ENCODE results near the gene WDR49. TPM values are rescaled to one million over a fixed set of nuclear protein-coding genes. Genes with fewer than 3 reads are reported as not detected.

Gene WDR49
- total RNA-seq, result 1 to 10 TPM in 1 of 2 donors, not detected in 1; 1.0 TPM
- long read RNA-seq, result 0 reads

- intact Hi-C loops (cut with DNase I, micrococcal nuclease), result no loop called here
- DNase-seq (no peak), ATAC-seq (no peak)
Measured at GRCh38 chr3:167653760-167654159, at the start of gene WDR49. TSS of gene WDR49 (minus strand) at chr3:167653942. CDS start at chr3:167653425, 517 bp downstream.

GRCh38 chr3:167700926-167701325 is 47.2 kb upstream of the WDR49 start:
- ATAC-seq (no peak), DNase-seq (no peak)
- intact Hi-C loops (cut with DNase I, micrococcal nuclease), result no loop called here

- ATAC-seq (no peak), DNase-seq (no peak)
- intact Hi-C loops (cut with DNase I, micrococcal nuclease), result no loop called here
Measured at GRCh38 chr3:167700046-167700445, 46.3 kb upstream of the WDR49 start.

GRCh38 chr3:167694121-167694520 is 40.4 kb upstream of the WDR49 start:
- intact Hi-C loops (cut with DNase I, micrococcal nuclease), result no loop called here
- ATAC-seq (no peak), DNase-seq (no peak)

DNA sequence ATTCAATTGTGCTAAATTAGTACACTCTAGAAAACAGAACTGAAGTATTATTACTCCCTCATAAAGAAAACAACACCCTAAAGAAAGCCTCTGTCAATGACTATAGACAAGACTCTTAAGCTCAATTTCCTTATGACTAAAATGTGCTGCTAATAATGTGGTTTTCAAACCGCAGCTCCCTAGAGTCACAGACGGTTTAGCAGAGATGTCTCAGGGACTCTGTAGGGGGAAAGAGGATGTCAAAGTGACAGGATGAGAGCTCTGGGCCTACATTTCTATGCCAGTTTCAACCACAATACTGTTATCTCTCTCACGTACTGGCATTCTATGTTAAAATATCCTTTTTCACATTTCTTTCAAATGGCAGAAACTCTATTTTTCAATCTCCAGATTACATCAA is 37.6 kb upstream of the WDR49 start:
- ATAC-seq, result no peak
- intact Hi-C loops (cut with DNase I, micrococcal nuclease), result no loop called here
- DNase-seq, result no peak

DNA sequence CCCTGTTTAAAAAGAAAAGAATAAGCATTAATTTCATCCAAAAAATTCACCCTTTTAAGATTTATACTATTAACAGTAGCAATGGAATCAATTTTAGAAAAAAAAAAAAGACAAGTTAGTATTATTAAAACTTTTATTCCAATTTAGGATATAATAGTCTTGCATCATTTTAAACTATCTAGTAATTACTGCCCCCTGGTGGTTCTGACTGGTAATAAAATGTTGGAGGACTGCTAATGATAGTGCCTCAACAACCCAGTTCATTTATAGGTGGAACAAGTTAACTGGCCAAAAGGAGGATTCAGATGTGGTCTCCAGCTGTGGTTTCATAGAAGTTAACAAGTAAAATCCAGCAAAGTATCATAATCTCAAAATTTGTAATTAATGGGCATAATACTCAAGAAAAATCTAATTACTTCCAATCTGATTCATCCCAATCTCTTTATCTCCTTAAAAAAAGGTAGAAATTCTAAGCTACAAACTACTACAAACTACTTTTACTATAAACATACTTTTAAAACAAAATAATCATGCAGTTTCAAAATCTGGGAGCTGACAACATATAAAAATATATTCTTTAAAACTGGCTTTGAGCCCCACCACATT is 30.7 kb upstream of the WDR49 start:
- peak; percentile 62 for ATAC-seq
- intact Hi-C loops (cut with DNase I, micrococcal nuclease), result no loop called here
- DNase-seq, result peak in 1 of 2 donors; percentile 15

GRCh38 chr3:167679526-167679925 is 25.8 kb upstream of the WDR49 start:
- no peak for ATAC-seq
- no peak for DNase-seq
- intact Hi-C loops (cut with DNase I, micrococcal nuclease), result no loop called here

DNA sequence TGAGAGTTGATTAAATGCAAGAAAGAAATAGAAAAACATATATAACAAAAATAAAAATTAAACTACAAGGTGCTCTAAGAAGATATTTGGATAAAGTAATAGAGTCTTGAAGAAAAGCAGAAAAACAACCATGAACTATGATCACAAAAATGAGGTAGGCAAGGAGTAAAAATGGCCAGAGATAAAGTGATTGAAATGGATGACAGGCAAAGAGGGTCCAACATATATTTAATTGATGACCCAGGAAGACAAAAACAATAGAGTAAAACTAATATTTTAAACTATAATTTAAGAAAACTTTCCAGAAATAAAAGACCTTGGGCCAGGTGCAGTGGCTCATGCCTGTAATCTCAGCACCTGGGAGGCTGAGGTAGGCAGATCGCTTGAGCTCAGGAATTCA is 22.1 kb upstream of the WDR49 start:
- DNase-seq (no peak), ATAC-seq (no peak)
- intact Hi-C loops (cut with DNase I, micrococcal nuclease), result no loop called here

DNA sequence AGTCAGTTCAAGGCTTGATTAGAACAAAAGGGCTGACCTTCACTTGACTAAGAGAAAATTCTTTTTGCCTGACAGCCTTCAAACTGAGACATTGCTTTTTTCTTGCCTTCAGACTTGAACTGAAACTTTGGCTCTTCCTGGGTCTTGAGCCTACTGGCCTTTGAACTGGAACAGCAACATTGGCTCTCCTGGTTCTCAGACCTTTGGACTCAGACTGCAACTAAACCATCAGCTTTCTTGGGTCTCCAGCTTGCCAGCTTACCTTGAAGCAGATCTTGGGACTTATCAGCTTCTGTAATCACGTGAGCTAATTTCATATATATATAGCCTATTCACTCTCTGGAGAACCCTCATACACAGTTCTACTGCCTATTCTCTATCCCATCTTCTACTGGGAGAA is 19.5 kb upstream of the WDR49 start:
- peak; percentile 69 for ATAC-seq
- intact Hi-C loops (cut with DNase I, micrococcal nuclease), result no loop called here
- no peak for DNase-seq

DNA sequence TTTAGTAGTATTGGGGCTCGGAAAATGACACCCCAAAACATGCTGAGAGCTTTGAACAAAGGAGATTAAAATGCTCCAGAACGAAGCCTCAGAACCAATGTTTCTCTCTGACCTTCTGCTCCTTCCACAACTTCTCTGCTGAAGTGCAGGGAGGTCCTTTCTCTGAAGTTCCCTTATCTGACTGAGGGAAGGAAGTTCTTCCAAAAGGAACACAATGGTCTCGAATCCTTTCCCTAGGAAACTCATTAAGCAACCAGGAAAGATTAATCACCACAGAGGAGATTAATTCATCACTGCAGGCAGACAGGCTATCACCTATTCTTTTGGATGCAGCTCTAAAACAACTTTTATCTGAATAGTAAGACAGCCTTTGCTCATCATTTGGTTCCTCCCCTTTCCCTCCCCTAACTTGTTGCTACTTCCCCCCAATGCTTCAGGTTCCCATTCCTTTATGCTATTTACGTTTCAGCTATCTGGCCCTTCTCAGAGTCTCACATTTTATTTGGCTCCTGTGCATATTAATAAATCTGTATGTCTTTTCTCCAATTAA is 18.2 kb upstream of the WDR49 start:
- intact Hi-C loops (cut with DNase I, micrococcal nuclease), result no loop called here
- no peak for ATAC-seq

DNA sequence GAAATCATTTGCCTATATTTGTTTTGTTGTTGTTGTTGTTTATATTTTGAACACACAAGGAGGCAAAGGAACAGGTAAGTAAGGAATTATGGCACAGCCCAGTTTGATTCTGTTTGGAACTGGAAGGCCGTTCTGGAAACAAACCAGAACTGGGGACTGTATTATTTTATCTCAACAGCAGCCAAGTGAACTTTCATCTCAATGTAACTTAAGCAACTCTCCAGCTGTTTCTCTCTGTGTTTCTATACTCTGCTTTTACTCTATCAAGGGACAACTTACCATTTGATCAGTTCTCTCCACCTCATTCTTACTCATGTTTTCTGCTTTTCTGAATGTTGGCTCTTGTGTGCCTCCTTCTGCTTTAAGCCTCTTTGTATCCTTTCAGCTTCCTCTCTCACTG is 16.0 kb upstream of the WDR49 start:
- intact Hi-C loops (cut with DNase I, micrococcal nuclease), result no loop called here
- DNase-seq (no peak), ATAC-seq (peak; percentile 27)

More for the DNA sequence above, 18.2 kb upstream of the WDR49 start:
- DNase-seq, result no peak

- no peak for DNase-seq
- ATAC-seq, result no peak
- intact Hi-C loops (cut with DNase I, micrococcal nuclease), result no loop called here
Measured at GRCh38 chr3:167668651-167669050, 14.9 kb upstream of the WDR49 start.

GRCh38 chr3:167666563-167666962 is 12.8 kb upstream of the WDR49 start:
- DNase-seq, result no peak
- ATAC-seq, result no peak
- intact Hi-C loops (cut with DNase I, micrococcal nuclease), result no loop called here

- DNase-seq (no peak), ATAC-seq (no peak)
- intact Hi-C loops (cut with DNase I, micrococcal nuclease), result no loop called here
Measured at GRCh38 chr3:167662919-167663400, 9.2 kb upstream of the WDR49 start.

DNA sequence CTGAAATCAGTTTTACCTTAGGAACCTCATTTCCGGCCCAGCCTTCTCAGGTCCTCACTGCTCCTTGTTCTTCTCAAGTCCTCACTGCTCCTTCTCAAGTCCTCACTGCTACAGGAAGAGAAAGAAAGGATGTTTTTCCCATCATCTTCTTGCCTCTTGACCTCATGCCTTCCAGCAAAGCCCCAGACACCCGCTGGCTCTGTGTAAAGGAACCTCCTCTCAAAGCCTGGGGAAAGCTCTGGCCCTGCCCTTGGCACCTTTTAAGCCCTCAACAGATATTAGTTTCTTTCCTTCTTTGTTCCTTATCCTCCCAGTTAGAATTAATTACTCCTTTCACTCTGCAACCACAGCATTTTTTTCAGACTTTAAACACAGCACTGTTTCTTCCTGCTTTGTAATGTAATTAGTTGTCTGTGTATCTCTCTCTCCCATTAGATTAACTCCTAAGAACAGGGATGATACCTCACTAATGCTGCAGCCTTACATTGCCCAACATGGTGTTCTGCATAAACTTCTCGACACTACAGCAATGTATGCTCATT is 4.0 kb upstream of the WDR49 start:
- ATAC-seq (no peak), DNase-seq (no peak)
- intact Hi-C loops (cut with DNase I, micrococcal nuclease), result no loop called here

DNA sequence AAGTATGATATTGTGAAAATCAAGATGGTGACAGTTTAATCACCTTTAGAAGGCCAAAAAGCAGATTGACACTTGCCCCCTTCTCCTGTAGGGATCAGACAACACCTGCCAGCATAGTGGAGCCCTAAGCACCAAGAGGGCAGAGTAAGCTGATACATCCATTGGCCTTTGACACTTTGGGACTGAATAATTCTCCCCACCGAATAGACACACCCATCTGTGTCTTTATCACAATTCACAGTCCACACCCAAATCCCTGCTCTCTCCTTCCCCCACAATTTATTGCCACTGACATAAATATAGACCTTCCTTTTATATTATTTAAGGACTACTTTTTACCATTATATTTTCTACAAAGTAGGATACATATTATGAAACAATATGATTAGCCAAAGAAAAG is 3.1 kb upstream of the WDR49 start:
- intact Hi-C loops (cut with DNase I, micrococcal nuclease), result no loop called here
- ATAC-seq (no peak), DNase-seq (no peak)

DNA sequence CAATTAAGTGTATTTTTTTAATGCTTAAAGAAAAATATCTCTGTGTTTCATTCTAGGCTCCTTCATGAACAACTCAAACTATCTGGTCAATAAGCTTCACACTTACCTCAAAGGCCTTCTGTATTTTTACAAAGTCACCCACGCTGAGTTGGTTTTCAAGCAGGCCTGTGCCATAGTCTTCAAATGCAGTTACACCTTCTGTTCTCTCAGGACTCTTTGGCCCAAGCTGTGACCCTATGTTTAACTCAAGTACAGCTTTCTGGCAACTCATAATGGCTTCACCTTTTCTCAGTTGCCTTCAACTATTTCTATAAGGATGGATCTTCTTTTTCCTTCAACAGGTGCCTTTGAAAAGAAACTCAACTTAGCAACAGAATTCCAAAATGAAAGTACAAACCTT is 587 bp downstream of the WDR49 start:
- intact Hi-C loops (cut with DNase I, micrococcal nuclease), result no loop called here
- DNase-seq (no peak), ATAC-seq (no peak)

DNA sequence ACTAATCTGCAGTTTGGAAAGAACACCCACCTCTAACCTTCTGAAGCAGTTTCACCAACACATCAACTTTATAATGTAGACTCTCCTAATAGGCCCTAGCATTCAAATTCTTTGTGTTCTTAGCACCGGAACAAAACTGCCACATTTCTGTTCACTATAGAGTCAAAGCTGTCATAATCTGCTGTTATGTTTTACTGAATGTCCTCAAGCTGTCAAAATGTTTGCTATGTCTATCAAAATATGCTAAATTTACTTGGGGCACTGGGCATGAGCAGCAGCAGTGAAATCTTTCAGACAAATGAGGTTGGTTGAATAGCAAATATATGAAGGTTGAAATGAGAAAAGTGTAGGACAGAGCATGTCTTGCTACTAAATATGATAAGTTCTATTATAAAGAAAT is 1.9 kb downstream of the WDR49 start:
- DNase-seq (no peak), ATAC-seq (no peak)
- intact Hi-C loops (cut with DNase I, micrococcal nuclease), result no loop called here

DNA sequence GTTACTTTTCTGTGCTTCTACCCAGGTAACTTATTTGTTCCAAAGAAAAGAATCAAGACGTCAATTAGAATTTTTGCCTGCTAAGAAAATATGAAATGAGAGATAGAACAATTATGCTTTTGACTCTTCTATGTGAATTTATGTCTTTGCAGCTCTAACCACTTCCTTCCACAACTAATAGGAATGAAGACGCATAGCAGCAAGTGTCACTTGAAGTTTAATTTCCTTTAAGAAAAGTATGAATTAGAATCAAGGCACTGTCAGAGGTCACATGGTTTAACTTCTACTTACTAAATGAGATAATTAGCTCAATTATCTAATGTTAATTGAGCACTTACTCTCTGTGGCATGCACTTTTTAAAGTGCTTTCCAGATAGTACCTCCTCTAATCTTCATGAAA is 3.3 kb downstream of the WDR49 start:
- ATAC-seq (no peak), DNase-seq (no peak)
- intact Hi-C loops (cut with DNase I, micrococcal nuclease), result no loop called here

DNA sequence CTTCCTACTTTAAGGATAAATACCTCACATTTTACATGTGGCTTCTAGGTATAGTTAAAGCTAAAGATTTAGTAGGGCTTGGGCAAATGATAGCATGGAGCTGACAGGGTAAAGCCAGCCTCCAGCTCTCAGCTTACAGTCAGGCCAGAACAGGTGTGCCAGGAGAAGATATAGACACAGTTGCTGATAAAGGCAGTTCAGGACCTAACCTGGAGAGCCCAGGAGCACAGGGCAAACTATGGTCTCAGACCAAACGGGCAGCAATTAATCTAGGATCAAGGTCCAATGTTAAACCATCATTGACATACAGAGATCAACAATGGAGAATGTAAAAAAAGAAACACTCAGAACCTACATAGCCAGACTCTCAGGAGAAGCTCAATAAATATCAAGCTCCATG is 4.0 kb downstream of the WDR49 start:
- no peak for DNase-seq
- intact Hi-C loops (cut with DNase I, micrococcal nuclease), result no loop called here
- ATAC-seq, result no peak

DNA sequence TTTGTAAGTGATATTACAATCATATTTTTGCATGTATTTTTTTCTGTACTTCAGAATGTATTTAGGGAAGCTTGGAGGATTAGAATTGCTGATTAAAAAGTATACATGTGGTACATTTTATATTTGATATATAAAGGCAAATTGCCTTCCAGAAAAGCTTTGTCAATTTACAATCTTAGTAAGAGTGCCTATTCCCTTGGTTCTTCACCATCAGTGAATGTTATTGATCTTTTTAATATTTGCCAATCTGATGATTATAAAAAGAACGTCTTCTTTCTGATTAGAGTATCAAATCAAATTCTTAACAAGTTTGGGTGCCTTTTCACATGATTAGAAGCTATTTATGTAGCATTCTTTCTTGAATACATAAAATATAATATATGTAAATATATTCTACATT is 9.1 kb downstream of the WDR49 start:
- ATAC-seq (no peak), DNase-seq (no peak)
- intact Hi-C loops (cut with DNase I, micrococcal nuclease), result no loop called here

All from left colon (tissue), 2 donors.